Thyroid gland (tissue), 4 donors: Measurements from ENCODE around the gene PDIA2. TPM values are rescaled to one million over a fixed set of nuclear protein-coding genes. Genes with fewer than 3 reads are reported as not detected.
"Not testable (repeated sequence)": the region's sequence is repeated elsewhere in the genome, so short reads cannot be mapped to it uniquely, and the experiment has no call there.

Experiments
- DNase-seq, 2 donors: peaks; one replicate each; pipeline ENCODE4 v3.0.0-alpha.2; 2019
- H3K27ac ChIP-seq, 3 donors: fragments of 200-600 bp; sonication (generic); 1 replicate in 2 of 3; 2 replicates in 1 of 3; pipeline ENCODE4 v1.5.1; 2016 to 2019; ENCODE audit warnings: mild to moderate bottlenecking in 1 of 3, moderate library complexity in 1 of 3
- H3K27me3 ChIP-seq: fragments of 200-600 bp; sonication (generic); one replicate; pipeline ENCODE4 v1.5.1; 2019
- H3K36me3 ChIP-seq, 2 donors: fragments of 200-600 bp; sonication (generic); one replicate each; pipeline ENCODE4 v1.5.1; 2016 to 2019
- H3K4me1 ChIP-seq, 2 donors: fragments of 200-600 bp; sonication (generic); one replicate each; pipeline ENCODE4 v1.5.1; 2017 to 2019
- H3K4me3 ChIP-seq, 3 donors: fragments of 200-600 bp; sonication (generic); replicated peaks in 1 of 3; 1 replicate in 2 of 3; 2 replicates in 1 of 3; pipeline ENCODE4 v1.5.1; 2016; ENCODE audit warnings: mild to moderate bottlenecking in 1 of 3
- H3K9me3 ChIP-seq: fragments of 200-600 bp; sonication (generic); one replicate; pipeline ENCODE4 v1.5.1; 2017
- POLR2A ChIP-seq, 2 donors: fragments of 450-650 bp; IDR thresholded peaks; one replicate each; pipeline ENCODE4 v1.6.1; 2017; ENCODE audit warnings: antibody characterized with exemption in 2 of 2, mild to moderate bottlenecking in 2 of 2, moderate library complexity in 1 of 2
- WGBS, 2 donors: methylation state at CpG; one replicate each; pipeline ENCODE4 v1.1.5; 2017; 5-methylcytosine and 5-hydroxymethylcytosine counted together
- intact Hi-C: fragments of 100-400 bp; cut with DNase I; formaldehyde crosslinking; loops from one replicate; pipeline ENCODE4 v1.15.1; 2023
- total RNA-seq, 4 donors: library from RNA; depleted of rRNA; stranded (reverse); fragments of >200 nt; gene quantifications; one replicate each; pipeline ENCODE4 v1.2.3, GENCODE V29; 2016
- TF ChIP-seq, protein P1 (sequence below), 6 experiments: fragments of 200-600 bp in 3 of 6; fragments of 450-650 bp in 3 of 6; sonication (generic) in 3 of 6; IDR thresholded peaks; one replicate each; pipeline ENCODE4 v1.5.1; 2016 to 2019; ENCODE audit warnings: antibody characterized with exemption in 6 of 6, mild to moderate bottlenecking in 2 of 6, inconsistent platforms in 1 of 6, moderate library complexity in 1 of 6

The PDIA2 gene
- total RNA-seq, 4 donors from 2014 or later: 0.81 TPM; not detected in 3

GRCh38 chr16:252366-253337 is 30.3 kb upstream of the PDIA2 start:
- Histone ChIP-seq H3K4me1 (no peaks in the 10 kb centered on the region), H3K27ac (no peak overlapping the region), H3K4me3 (no peak overlapping the region), H3K27me3 (no peaks in the 10 kb centered on the region), H3K36me3 (peaks cover 13 to 24% of the 10 kb centered on the region in 2 donors), H3K9me3 (no peaks in the 10 kb centered on the region)
- 77 to 78% methylated on average over 30 of the region's 30 CpGs for WGBS, 2 donors
- intact Hi-C loops: no loop called here
- DNase-seq: no peak
- TF ChIP-seq, protein P1, sequence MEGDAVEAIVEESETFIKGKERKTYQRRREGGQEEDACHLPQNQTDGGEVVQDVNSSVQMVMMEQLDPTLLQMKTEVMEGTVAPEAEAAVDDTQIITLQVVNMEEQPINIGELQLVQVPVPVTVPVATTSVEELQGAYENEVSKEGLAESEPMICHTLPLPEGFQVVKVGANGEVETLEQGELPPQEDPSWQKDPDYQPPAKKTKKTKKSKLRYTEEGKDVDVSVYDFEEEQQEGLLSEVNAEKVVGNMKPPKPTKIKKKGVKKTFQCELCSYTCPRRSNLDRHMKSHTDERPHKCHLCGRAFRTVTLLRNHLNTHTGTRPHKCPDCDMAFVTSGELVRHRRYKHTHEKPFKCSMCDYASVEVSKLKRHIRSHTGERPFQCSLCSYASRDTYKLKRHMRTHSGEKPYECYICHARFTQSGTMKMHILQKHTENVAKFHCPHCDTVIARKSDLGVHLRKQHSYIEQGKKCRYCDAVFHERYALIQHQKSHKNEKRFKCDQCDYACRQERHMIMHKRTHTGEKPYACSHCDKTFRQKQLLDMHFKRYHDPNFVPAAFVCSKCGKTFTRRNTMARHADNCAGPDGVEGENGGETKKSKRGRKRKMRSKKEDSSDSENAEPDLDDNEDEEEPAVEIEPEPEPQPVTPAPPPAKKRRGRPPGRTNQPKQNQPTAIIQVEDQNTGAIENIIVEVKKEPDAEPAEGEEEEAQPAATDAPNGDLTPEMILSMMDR (IDR thresholded peaks at IDR 0.05): no peak
- TF ChIP-seq POLR2A (IDR thresholded peaks at IDR 0.05): no peak

- intact Hi-C loops: no loop called here
- TF ChIP-seq, protein P1 (IDR thresholded peaks at IDR 0.05): no peak
- no peak for TF ChIP-seq POLR2A (IDR thresholded peaks at IDR 0.05)
- no peak overlapping the region for H3K27ac ChIP-seq
- WGBS, 2 donors: 88 to 94% methylated on average over 5 to 6 of the region's 6 CpGs
- H3K27me3 ChIP-seq: no peaks in the 10 kb centered on the region
- no peaks in the 10 kb centered on the region for H3K4me1 ChIP-seq
- no peak for DNase-seq
- H3K36me3 ChIP-seq: peaks cover 13 to 24% of the 10 kb centered on the region in 2 donors
- H3K9me3 ChIP-seq: no peaks in the 10 kb centered on the region
- no peak overlapping the region for H3K4me3 ChIP-seq
These were observed 29.1 kb upstream of the PDIA2 start for GRCh38 chr16:253833-254232.

GRCh38 chr16:254461-254860 is 28.5 kb upstream of the PDIA2 start:
- DNase-seq: no peak
- Histone ChIP-seq H3K4me1 (no peaks in the 10 kb centered on the region), H3K9me3 (no peaks in the 10 kb centered on the region), H3K36me3 (peaks cover 18 to 25% of the 10 kb centered on the region in 2 donors), H3K27ac (no peak overlapping the region), H3K27me3 (no peaks in the 10 kb centered on the region), H3K4me3 (no peak overlapping the region)
- intact Hi-C loops: no loop called here
- no peak for TF ChIP-seq POLR2A (IDR thresholded peaks at IDR 0.05)
- TF ChIP-seq, protein P1 (IDR thresholded peaks at IDR 0.05): no peak
- whole genome bisulfite sequencing, 2 donors: 95 to 97% methylated on average over 25 of the region's 25 CpGs

- H3K9me3 ChIP-seq: no peaks in the 10 kb centered on the region
- no peaks in the 10 kb centered on the region for H3K4me1 ChIP-seq
- intact Hi-C loops: no loop called here
- H3K27me3 ChIP-seq: no peaks in the 10 kb centered on the region
- WGBS, 2 donors: 85 to 89% methylated on average over 6 of the region's 6 CpGs
- peaks cover 18 to 32% of the 10 kb centered on the region in 2 donors for H3K36me3 ChIP-seq
- no peak overlapping the region for H3K27ac ChIP-seq
- no peak for DNase-seq
- H3K4me3 ChIP-seq: no peak overlapping the region
- TF ChIP-seq POLR2A (IDR thresholded peaks at IDR 0.05): no peak
- TF ChIP-seq, protein P1 (IDR thresholded peaks at IDR 0.05): no peak
These were observed 27.8 kb upstream of the PDIA2 start for GRCh38 chr16:255183-255582.

DNA sequence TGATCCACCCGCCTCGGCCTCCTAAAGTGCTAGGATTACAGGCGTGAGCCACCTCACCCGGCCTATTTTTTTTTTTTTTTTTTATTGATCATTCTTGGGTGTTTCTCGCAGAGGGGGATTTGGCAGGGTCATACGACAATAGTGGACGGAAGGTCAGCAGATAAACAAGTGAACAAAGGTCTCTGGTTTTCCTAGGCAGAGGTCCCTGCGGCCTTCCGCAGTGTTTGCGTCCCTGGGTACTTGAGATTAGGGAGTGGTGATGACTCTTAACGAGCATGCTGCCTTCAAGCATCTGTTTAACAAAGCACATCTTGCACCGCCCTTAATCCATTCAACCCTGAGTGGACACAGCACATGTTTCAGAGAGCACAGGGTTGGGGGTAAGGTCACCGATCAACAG is 24.9 kb upstream of the PDIA2 start:
- intact Hi-C loops, H3K4me3 ChIP-seq, DNase-seq, H3K9me3 ChIP-seq, H3K27me3 ChIP-seq, H3K27ac ChIP-seq: not testable (repeated sequence)
- H3K4me1 ChIP-seq: peaks cover 8 to 10% of the 10 kb centered on the region in 2 donors
- 86 to 95% methylated on average over 13 of the region's 13 CpGs for WGBS, 2 donors
- H3K36me3 ChIP-seq: peaks cover 30 to 46% of the 10 kb centered on the region in 2 donors
